Gastrocnemius medialis (tissue), 4 donors: ENCODE measurements around the gene WDR43. TPM values are rescaled to one million over a fixed set of nuclear protein-coding genes. Genes with fewer than 3 reads are reported as not detected.

ENCODE experiments used
- ATAC-seq, 2 donors: fragments of 150-250 bp; one replicate each; pipeline ENCODE4 v1.9.1; 2016
- DNase-seq, 2 donors: peaks; one replicate each; pipeline ENCODE4 v3.0.0-alpha.2; 2019
- H3K27ac ChIP-seq, 4 donors: fragments of 200-600 bp; sonication (generic); 1 replicate in 1 of 4; 2 replicates in 3 of 4; pipeline ENCODE4 v1.5.1; 2016 to 2018; ENCODE audit warnings: mild to moderate bottlenecking in 2 of 4, moderate library complexity in 1 of 4
- H3K27me3 ChIP-seq, 3 donors: fragments of 200-600 bp; sonication (generic) in 2 of 3; 1 replicate in 1 of 3; 2 replicates in 2 of 3; pipeline versions ENCODE4 v1.5.1 to v1.6.0; 2016 to 2019; ENCODE audit warnings: mild to moderate bottlenecking in 1 of 3, moderate library complexity in 1 of 3
- H3K36me3 ChIP-seq, 2 donors: fragments of 200-600 bp; sonication (generic) in 1 of 2; one replicate each; pipeline ENCODE4 v1.5.1; 2017 to 2018
- H3K4me1 ChIP-seq, 2 donors: fragments of 200-600 bp; sonication (generic) in 1 of 2; one replicate each; pipeline ENCODE4 v1.5.1; 2016 to 2017; ENCODE audit warnings: mild to moderate bottlenecking in 2 of 2
- H3K4me3 ChIP-seq, 4 donors: fragments of 200-600 bp; sonication (generic) in 3 of 4; 1 replicate in 1 of 4; 2 replicates in 3 of 4; pipeline ENCODE4 v1.5.1; 2016 to 2019; ENCODE audit warnings: mild to moderate bottlenecking in 2 of 4
- H3K9me3 ChIP-seq, 3 donors: fragments of 200-600 bp; sonication (generic) in 2 of 3; 1 replicate in 1 of 3; 2 replicates in 2 of 3; pipeline ENCODE4 v1.5.1; 2016 to 2019
- CTCF ChIP-seq, 5 experiments: fragments of 450-650 bp in 3 of 5; fragments of 200-600 bp in 2 of 5; sonication (generic) in 2 of 5; IDR thresholded peaks in 4 of 5; conservative IDR thresholded peaks in 1 of 5; 1 replicate in 4 of 5; 2 replicates in 1 of 5; pipeline ENCODE4 v1.5.1; 2016 to 2019; ENCODE audit warnings: antibody characterized with exemption in 5 of 5, mild to moderate bottlenecking in 3 of 5, moderate library complexity in 3 of 5
- POLR2A ChIP-seq, 2 donors: fragments of 450-650 bp; IDR thresholded peaks; one replicate each; pipeline ENCODE4 v1.6.1; 2017; ENCODE audit warnings: antibody characterized with exemption in 2 of 2, mild to moderate bottlenecking in 2 of 2, moderate library complexity in 2 of 2
- in situ Hi-C, 4 donors: fragments of 200-750 bp; cut with MboI; loops; one replicate each; pipeline versions ENCODE4 v1.15.0 to v1.8.0; 2017; ENCODE audit warnings: low sequenced_read_pairs in 4 of 4
- intact Hi-C: fragments of 100-400 bp; cut with DNase I; formaldehyde crosslinking; loops from one replicate; pipeline ENCODE4 v1.15.1; 2023; ENCODE audit warnings: low total_unique reads
- total RNA-seq, 4 donors: library from RNA; depleted of rRNA; stranded (reverse); fragments of >200 nt; gene quantifications; one replicate each; pipeline versions ENCODE4 v1.1.0 to v1.2.3, GENCODE V29; 2016

Gene WDR43
- total RNA-seq, 4 donors from 2014 or later, result 73.5 to 105 (median 81.1) TPM

- Histone ChIP-seq H3K27ac (no peak overlapping the region), H3K9me3 (no peaks in the 10 kb centered on the region), H3K4me1 (peaks cover 20 to 31% of the 10 kb centered on the region in 2 donors), H3K4me3 (no peak overlapping the region), H3K27me3 (no peaks in the 10 kb centered on the region), H3K36me3 (no peaks in the 10 kb centered on the region)
- DNase-seq, result peak in 1 of 2 donors; percentile 46
- no peak for ATAC-seq
- intact Hi-C loops, result loop anchor here (5.0 kb wide), 1 partner anchor 351 kb away; no protein-coding TSS in a partner anchor
- in situ Hi-C loops, result loop anchor here (5.0 to 25.0 kb wide), 7 partner anchors 56 to 888 kb away; no protein-coding TSS in a partner anchor
- TF ChIP-seq POLR2A (IDR thresholded peaks at IDR 0.05), result no peak
- no peak for TF ChIP-seq CTCF (IDR thresholded peaks at IDR 0.05 in 4 of 5, conservative IDR thresholded peaks at IDR 0.05 in 1 of 5)
Measured at GRCh38 chr2:28956415-28956826, 62.0 kb downstream of the WDR43 start.

- no peak overlapping the region for H3K27ac ChIP-seq
- in situ Hi-C loops, result loop anchor here (5.0 to 25.0 kb wide), 7 partner anchors 55 to 888 kb away; no protein-coding TSS in a partner anchor
- H3K27me3 ChIP-seq, result no peaks in the 10 kb centered on the region
- no peaks in the 10 kb centered on the region for H3K36me3 ChIP-seq
- no peaks in the 10 kb centered on the region for H3K9me3 ChIP-seq
- DNase-seq (no peak), ATAC-seq (no peak)
- TF ChIP-seq POLR2A (IDR thresholded peaks at IDR 0.05) (no peak), CTCF (IDR thresholded peaks at IDR 0.05 in 4 of 5, conservative IDR thresholded peaks at IDR 0.05 in 1 of 5) (peak in 4 of 5 experiments; percentile 14 to 65 (median 23))
- H3K4me3 ChIP-seq, result no peak overlapping the region
- intact Hi-C loops, result loop anchor here (5.0 kb wide), 1 partner anchor 350 kb away; no protein-coding TSS in a partner anchor
- peaks cover 17 to 27% of the 10 kb centered on the region in 2 donors for H3K4me1 ChIP-seq
Measured at GRCh38 chr2:28956890-28957289, 62.4 kb downstream of the WDR43 start.

GRCh38 chr2:28958689-28959088 is 64.2 kb downstream of the WDR43 start:
- ATAC-seq (peak; percentile 87 to 88), DNase-seq (peak; percentile 74 to 84)
- H3K4me3 ChIP-seq, result peak overlapping the region in 2 of 4 donors; percentile 2 to 6
- peaks cover 6 to 10% of the 10 kb centered on the region in 2 donors for H3K4me1 ChIP-seq
- intact Hi-C loops, result loop anchor here (1.0 to 5.0 kb wide), 4 partner anchors 154 to 882 kb away; no protein-coding TSS in a partner anchor
- in situ Hi-C loops, result loop anchor here (5.0 to 25.0 kb wide), 7 partner anchors 54 to 886 kb away; no protein-coding TSS in a partner anchor
- H3K27ac ChIP-seq, result peak overlapping the region; percentile 67 to 86 (median 80)
- no peaks in the 10 kb centered on the region for H3K36me3 ChIP-seq
- H3K27me3 ChIP-seq, result no peaks in the 10 kb centered on the region
- no peaks in the 10 kb centered on the region for H3K9me3 ChIP-seq
- TF ChIP-seq CTCF (IDR thresholded peaks at IDR 0.05 in 4 of 5, conservative IDR thresholded peaks at IDR 0.05 in 1 of 5), result peak; percentile 75 to 86 (median 81)
- TF ChIP-seq POLR2A (IDR thresholded peaks at IDR 0.05), result peak; percentile 52 to 53

- DNase-seq, result no peak
- Histone ChIP-seq H3K36me3 (no peaks in the 10 kb centered on the region), H3K27me3 (no peaks in the 10 kb centered on the region), H3K4me3 (no peak overlapping the region), H3K4me1 (peaks cover 6 to 10% of the 10 kb centered on the region in 2 donors), H3K27ac (peak overlapping the region; percentile 67 to 86 (median 80)), H3K9me3 (no peaks in the 10 kb centered on the region)
- ATAC-seq, result no peak
- in situ Hi-C loops (loop anchor here in 1 of 4 donors (10.0 to 25.0 kb wide), 2 partner anchors 234 to 877 kb away; no protein-coding TSS in a partner anchor), intact Hi-C loops (loop anchor here (1.0 kb wide), 1 partner anchor 51 kb away; no protein-coding TSS in a partner anchor)
- no peak for TF ChIP-seq POLR2A (IDR thresholded peaks at IDR 0.05)
- TF ChIP-seq CTCF (IDR thresholded peaks at IDR 0.05 in 4 of 5, conservative IDR thresholded peaks at IDR 0.05 in 1 of 5), result no peak
Measured at GRCh38 chr2:28960401-28960800, 65.9 kb downstream of the WDR43 start.
